Measurements from ENCODE around the gene DGKH. TPM values are rescaled to one million over a fixed set of nuclear protein-coding genes. Genes with fewer than 3 reads are reported as not detected.

DGKH gene
- total and polyA plus RNA-seq, 10 of the 15 experiments (the other 5 are each of a cell fraction or from before 2014, with no cell fraction given), result 1.3 to 15.2 (median 7.3) TPM

GRCh38 chr13:42173789-42174343, 125.4 kb downstream of the DGKH start:
- FAIRE-seq (no peak), ATAC-seq (no peak), DNase-seq (ENCODE audit: low read depth, low spot score) (no peak)
- ChIA-PET RAD21 (ENCODE audit: unreplicated experiment) (no interaction called here), CTCF (no interaction called here), SMC1A (ENCODE audit: uncharacterized antibody, unreplicated experiment) (interaction anchor here (1.3 to 2.7 kb wide), 2 partner anchors 10 to 12 kb away, joined by 3 to 6 read pairs; no protein-coding TSS in a partner anchor), POLR2A (no interaction called here)
- Histone ChIP-seq H3K4me1 (ENCODE audit: control insufficient read depth, insufficient read depth, low read length) (no peaks in the 10 kb centered on the region), H3K9ac (ENCODE audit: control insufficient read depth, insufficient read depth, low read length) (no peak overlapping the region), H3K27ac (ENCODE audit: control insufficient read depth, insufficient read depth) (no peak overlapping the region), H4K20me1 (ENCODE audit: control insufficient read depth, insufficient read depth) (no peaks in the 10 kb centered on the region), H3K36me3 (ENCODE audit: control insufficient read depth in 2 of 2, insufficient read depth in 2 of 2, low read length in 1 of 2) (peaks cover 0 to under 1% of the 10 kb centered on the region in 2 experiments; a peak in 1 of 4 replicates), H3K79me2 (ENCODE audit: control insufficient read depth, insufficient read depth, low read length) (no peaks in the 10 kb centered on the region), H3K27me3 (replicated peaks in 1 of 2; ENCODE audit: control insufficient read depth in 2 of 2, insufficient read depth in 2 of 2, low read length in 1 of 2) (no peaks in the 10 kb centered on the region), H3K4me2 (ENCODE audit: control insufficient read depth, insufficient read depth) (no peak overlapping the region), H3K9me3 (replicated peaks; ENCODE audit: control insufficient read depth, insufficient read depth, low read length) (no peaks in the 10 kb centered on the region), H2AFZ (ENCODE audit: control insufficient read depth, low read depth, low read length) (no peak overlapping the region), H3K4me3 (no peak overlapping the region)
- TF ChIP-seq RUNX3 (IDR thresholded peaks at IDR 0.05; ENCODE audit: low read length), result no peak
- no TSS peak for BruUV-seq (replicated peaks)
- intact Hi-C loops (cut with micrococcal nuclease; ENCODE audit: unreplicated experiment) (no loop called here), in situ Hi-C loops (cut with MboI) (no loop called here)
- 97% methylated on average over 4 of the region's 4 CpGs for WGBS (ENCODE audit: insufficient coverage, insufficient replicate concordance, low lambda C conversion rate, missing lambda C conversion rate)

- Histone ChIP-seq H3K9ac (ENCODE audit: control insufficient read depth, insufficient read depth, low read length) (no peak overlapping the region), H3K4me3 (no peak overlapping the region)
- SMC1A ChIA-PET (ENCODE audit: uncharacterized antibody, unreplicated experiment), result interaction anchor here (1.0 to 2.7 kb wide), 2 partner anchors 9 to 10 kb away, joined by 4 to 6 read pairs; no protein-coding TSS in a partner anchor
Measured at GRCh38 chr13:42174344-42175162, 126.1 kb downstream of the DGKH start.

More at GRCh38 chr13:42174344-42175162, 126.1 kb downstream of the DGKH start:
- TF ChIP-seq NR2F1 (conservative IDR thresholded peaks at IDR 0.05) (no peak), HDAC2 (IDR thresholded peaks at IDR 0.05) (no peak), PBX3 (IDR thresholded peaks at IDR 0.05; ENCODE audit: insufficient replicate concordance, low read depth, low read length) (no peak), ZNF207 (IDR thresholded peaks at IDR 0.05; ENCODE audit: borderline replicate concordance) (no peak), PML (IDR thresholded peaks at IDR 0.05; ENCODE audit: low read length) (no peak), MEF2B (IDR thresholded peaks at IDR 0.05; ENCODE audit: partially characterized antibody, poor library complexity, severe bottlenecking) (no peak), NBN (IDR thresholded peaks at IDR 0.05) (no peak), JUND (IDR thresholded peaks at IDR 0.05; ENCODE audit: low read depth, low read length) (no peak), ASH2L (IDR thresholded peaks at IDR 0.05; ENCODE audit: borderline replicate concordance, low read depth) (no peak), ZBED1 (IDR thresholded peaks at IDR 0.05; ENCODE audit: borderline replicate concordance) (no peak), EGR1 (IDR thresholded peaks at IDR 0.05; ENCODE audit: borderline replicate concordance in 1 of 2, low read depth in 2 of 2, low read length in 2 of 2) (no peak), EZH2 (IDR thresholded peaks at IDR 0.05; ENCODE audit: borderline replicate concordance, control insufficient read depth, low read depth, low read length) (no peak), ATF3 (IDR thresholded peaks at IDR 0.05; ENCODE audit: borderline replicate concordance, extremely low read depth, low read depth, low read length) (no peak), SMARCA5 (IDR thresholded peaks at IDR 0.05) (no peak)
- no peaks in the 10 kb centered on the region for H3K9me3 ChIP-seq (replicated peaks; ENCODE audit: control insufficient read depth, insufficient read depth, low read length)
- no peaks in the 10 kb centered on the region for H3K4me1 ChIP-seq (ENCODE audit: control insufficient read depth, insufficient read depth, low read length)
- no peaks in the 10 kb centered on the region for H3K27me3 ChIP-seq (replicated peaks in 1 of 2; ENCODE audit: control insufficient read depth in 2 of 2, insufficient read depth in 2 of 2, low read length in 1 of 2)
- 81% methylated on average over 8 of the region's 8 CpGs for WGBS (ENCODE audit: insufficient coverage, insufficient replicate concordance, low lambda C conversion rate, missing lambda C conversion rate)
- ATAC-seq, result no peak
- H4K20me1 ChIP-seq (ENCODE audit: control insufficient read depth, insufficient read depth), result no peaks in the 10 kb centered on the region; the same call in 1 of the 2 replicates
- no TSS peak for BruUV-seq (replicated peaks)
- peaks cover 0 to 3% of the 10 kb centered on the region in 2 experiments; a peak in 1 of 4 replicates for H3K36me3 ChIP-seq (ENCODE audit: control insufficient read depth in 2 of 2, insufficient read depth in 2 of 2, low read length in 1 of 2)
- intact Hi-C loops (cut with micrococcal nuclease; ENCODE audit: unreplicated experiment) (no loop called here), in situ Hi-C loops (cut with MboI) (no loop called here)
- no peak overlapping the region for H3K27ac ChIP-seq (ENCODE audit: control insufficient read depth, insufficient read depth)
- no peaks in the 10 kb centered on the region for H3K79me2 ChIP-seq (ENCODE audit: control insufficient read depth, insufficient read depth, low read length)
- CTCF ChIA-PET, result no interaction called here
- no peak overlapping the region for H3K4me2 ChIP-seq (ENCODE audit: control insufficient read depth, insufficient read depth)
- RAD21 ChIA-PET (ENCODE audit: unreplicated experiment), result no interaction called here
- FAIRE-seq, result no peak
- no peak overlapping the region for H2AFZ ChIP-seq (ENCODE audit: control insufficient read depth, low read depth, low read length)
- POLR2A ChIA-PET, result interaction anchor here (1.0 kb wide), 1 partner anchor 12 kb away, joined by 3 read pairs; no protein-coding TSS in a partner anchor
- DNase-seq (ENCODE audit: low read depth, low spot score), result no peak
